ENCODE measurements around the gene SUDS3.

- no peak for TF ChIP-seq BHLHE40 (IDR thresholded peaks at IDR 0.05; ENCODE audit: borderline replicate concordance)
- no peak for TF ChIP-seq SUZ12 (IDR thresholded peaks at IDR 0.05)
- no peak for TF ChIP-seq ELF4 (IDR thresholded peaks at IDR 0.05)
- no peak for TF ChIP-seq SP1 (IDR thresholded peaks at IDR 0.05)
- TF ChIP-seq LEF1 (IDR thresholded peaks at IDR 0.05; ENCODE audit: borderline replicate concordance), result no peak
- no peak for TF ChIP-seq TARDBP (IDR thresholded peaks at IDR 0.05)
These were observed 54.2 kb downstream of the SUDS3 start for GRCh38 chr12:118430516-118430915.

Data from HEK293T (cell line).